ENCODE results near the gene KRTAP10-3.

DNA sequence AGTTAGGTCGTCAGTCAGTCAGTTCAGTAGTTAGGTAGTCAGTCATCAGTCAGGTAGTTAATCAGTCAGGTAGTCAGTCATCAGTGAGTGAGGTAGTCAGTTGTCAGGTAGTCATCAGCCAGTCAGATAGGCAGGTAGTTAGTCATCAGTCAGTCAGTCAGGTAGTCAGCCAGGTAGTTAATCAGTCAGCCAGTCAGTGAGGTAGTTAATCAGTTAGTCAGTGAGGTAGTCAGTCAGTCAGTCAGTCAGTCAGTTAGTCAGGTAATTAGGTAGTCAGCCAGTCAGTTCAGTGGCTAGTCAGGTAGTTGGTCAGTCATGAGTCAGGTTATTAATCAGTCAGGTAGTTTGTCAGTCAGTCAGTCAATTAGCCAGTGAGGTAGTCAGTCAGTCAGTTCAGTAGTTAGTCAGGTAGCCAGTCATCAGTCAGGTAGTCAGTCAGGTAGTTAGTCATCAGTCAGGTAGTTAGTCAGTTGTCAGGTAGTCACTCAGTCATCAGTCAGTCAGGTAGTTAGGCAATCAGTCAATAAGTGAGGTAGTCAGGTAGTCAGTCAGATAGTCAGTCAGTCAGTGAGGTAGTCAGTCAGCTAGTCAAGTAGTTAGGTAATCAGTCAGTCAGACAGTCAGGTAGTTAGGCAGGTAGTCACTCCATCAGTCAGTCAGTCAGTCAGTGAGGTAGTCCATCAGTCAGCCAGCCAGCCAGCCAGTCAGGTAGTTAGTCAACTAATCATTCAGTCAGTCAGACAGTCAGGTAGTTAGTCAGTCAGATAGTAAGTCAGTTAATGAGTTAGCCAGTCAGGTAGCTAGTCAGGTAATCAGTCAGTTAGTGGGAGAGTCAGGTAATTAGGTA, 34.8 kb downstream of the KRTAP10-3 start:
- TF ChIP-seq TAF1 (IDR thresholded peaks at IDR 0.05; ENCODE audit: borderline replicate concordance, low read depth, low read length): no peak
- no peak for TF ChIP-seq CTCF (IDR thresholded peaks at IDR 0.05)
- TF ChIP-seq SIN3A (IDR thresholded peaks at IDR 0.05; ENCODE audit: borderline replicate concordance, low read depth, low read length): no peak
- TF ChIP-seq JUND (IDR thresholded peaks at IDR 0.05): no peak
- no peak for TF ChIP-seq FOXJ3 (CRISPR knock-in tag; IDR thresholded peaks at IDR 0.05)
- TF ChIP-seq GATA2 (CRISPR knock-in tag; IDR thresholded peaks at IDR 0.05): no peak
- no peak for TF ChIP-seq MXI1 (IDR thresholded peaks at IDR 0.05; ENCODE audit: low read depth, low read length)
- no peak for TF ChIP-seq POLR2AphosphoS5 (IDR thresholded peaks at IDR 0.05; ENCODE audit: low read depth, low read length)

Measured in SK-N-SH (cell line).